Right lobe of liver (tissue), 6 donors: ENCODE results near the gene FANCE. TPM values are rescaled to one million over a fixed set of nuclear protein-coding genes. Genes with fewer than 3 reads are reported as not detected.
A peak's percentile ranks its signal among the peaks of the same experiment; 100 is the strongest.

ENCODE experiments used
- ATAC-seq, 4 donors: fragments of 200-7000 bp; cut with Tn5 transposase; one replicate each; pipeline ENCODE4 v1.9.1; 2020; ENCODE audit warnings: mild to moderate bottlenecking in 4 of 4, moderate library complexity in 4 of 4
- DNase-seq, 3 donors: peaks; one replicate each; pipeline ENCODE4 v3.0.0-alpha.2; 2020
- H3K27ac ChIP-seq, 3 donors: fragments of 200-600 bp; one replicate each; pipeline ENCODE4 v1.8.0; 2022
- H3K27me3 ChIP-seq, 2 donors: fragments of 200-600 bp; one replicate each; pipeline ENCODE4 v1.8.0; 2022
- H3K36me3 ChIP-seq, 4 donors: fragments of 200-600 bp; sonication (generic) in 1 of 4; one replicate each; pipeline versions ENCODE4 v1.5.1 to v1.8.0; 2017 to 2022; ENCODE audit warnings: control low read depth in 1 of 4
- H3K4me1 ChIP-seq, 4 donors: fragments of 200-600 bp; sonication (generic) in 1 of 4; one replicate each; pipeline versions ENCODE4 v1.5.1 to v1.8.0; 2017 to 2022; ENCODE audit warnings: control low read depth in 1 of 4
- H3K4me3 ChIP-seq, 3 donors: fragments of 200-600 bp; one replicate each; pipeline ENCODE4 v1.8.0; 2022
- H3K9me3 ChIP-seq, 4 donors: fragments of 200-600 bp; sonication (generic) in 1 of 4; one replicate each; pipeline versions ENCODE4 v1.5.1 to v1.8.0; 2017 to 2022; ENCODE audit warnings: control low read depth in 1 of 4
- POLR2A ChIP-seq: fragments of 450-650 bp; IDR thresholded peaks from one replicate; pipeline ENCODE4 v1.6.1; 2017; ENCODE audit warnings: antibody characterized with exemption, mild to moderate bottlenecking
- WGBS: methylation state at CpG from one replicate; pipeline ENCODE4 v1.1.6; 2018; ENCODE audit warnings: low coverage, low lambda C conversion rate; ENCODE audit not compliant: insufficient coverage; ENCODE audit errors: missing lambda C conversion rate; 5-methylcytosine and 5-hydroxymethylcytosine counted together
- intact Hi-C, 2 donors: fragments of 100-400 bp; cut with DNase I; formaldehyde crosslinking; loops; one replicate each; pipeline versions ENCODE4 v1.11.2 to v1.14.1; 2022
- total RNA-seq, 6 experiments: library from RNA; depleted of rRNA in 2 of 6; stranded (reverse); fragments of >200 nt in 2 of 6; fragmentation: NEBNext Ultra II Directional in 3 of 6; extraction: Animal tissue kit (Norgen Biotek cat#: 25700) in 3 of 6; gene quantifications; one replicate each; pipeline versions ENCODE4 v1.1.0 to v1.2.4, GENCODE V29; 2016 to 2023
- TF ChIP-seq, protein P1 (sequence below), 4 donors: fragments of 200-600 bp in 3 of 4; fragments of 450-650 bp in 1 of 4; IDR thresholded peaks; one replicate each; pipeline versions ENCODE4 v1.5.1 to v1.8.0; 2016 to 2022; ENCODE audit warnings: antibody characterized with exemption in 4 of 4, mild to moderate bottlenecking in 2 of 4
- donor health status: DM: no; HTN: yes; CAD: no.
- donor health status: DM: no; HTN: no; CAD: no.
- donor health status: DM: no; HTN: no; CAD: no.
- donor health status: DM: no; HTN: yes; CAD: no.
- donor health status: DM: no; HTN: yes; CAD: no.

The FANCE gene
- total RNA-seq, 6 experiments from 2014 or later, result 0.44 to 1.7 (median 0.95) TPM

DNA sequence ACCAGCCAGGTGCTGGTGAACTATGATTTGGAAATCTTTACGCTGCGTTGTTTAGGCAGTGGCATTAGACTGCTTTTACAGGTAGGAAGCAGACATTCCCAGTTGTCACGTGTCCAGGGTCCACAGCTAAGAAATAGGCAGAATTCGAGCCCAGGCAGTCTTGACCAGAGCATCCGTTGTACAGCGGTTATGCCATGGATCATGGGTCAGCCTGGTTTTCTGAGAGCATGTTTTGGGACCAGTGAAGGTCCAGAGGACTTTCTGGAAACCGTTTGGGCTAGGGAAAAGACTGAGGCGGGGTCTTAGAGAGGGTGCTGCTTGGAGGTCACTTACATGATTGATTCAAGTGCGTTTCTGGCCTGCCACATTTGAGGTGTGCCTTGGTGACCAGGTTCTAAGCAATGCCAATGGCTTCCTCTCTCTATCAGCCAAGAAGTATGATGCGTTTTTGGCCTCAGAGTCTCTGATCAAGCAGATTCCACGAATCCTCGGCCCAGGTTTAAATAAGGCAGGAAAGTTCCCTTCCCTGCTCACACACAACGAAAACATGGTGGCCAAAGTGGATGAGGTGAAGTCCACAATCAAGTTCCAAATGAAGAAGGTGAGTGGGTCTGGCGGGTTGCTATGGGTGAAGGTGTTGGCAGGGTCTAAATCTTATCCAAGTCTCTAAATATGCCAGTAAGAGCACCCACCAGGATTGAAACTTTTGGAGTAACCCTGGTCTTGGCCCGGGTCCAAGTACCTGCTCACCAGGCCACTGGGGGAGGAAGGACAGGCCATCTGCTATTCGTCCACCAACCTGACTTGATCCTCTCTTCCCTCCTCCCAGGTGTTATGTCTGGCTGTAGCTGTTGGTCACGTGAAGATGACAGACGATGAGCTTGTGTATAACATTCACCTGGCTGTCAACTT lies 17.9 kb downstream of the FANCE start:
- DNase-seq (no peak), ATAC-seq (no peak)
- H3K27me3 ChIP-seq, result no peaks in the 10 kb centered on the region
- H3K4me3 ChIP-seq, result peak overlapping the region; percentile 70 to 88 (median 76)
- 51% methylated on average over 10 of the region's 18 CpGs for WGBS
- intact Hi-C loops, result no loop called here
- peaks cover 0 to 23% (median 7%) of the 10 kb centered on the region in 4 donors for H3K36me3 ChIP-seq
- H3K4me1 ChIP-seq, result peaks cover 0 to 30% (median 4%) of the 10 kb centered on the region in 4 donors
- no peaks in the 10 kb centered on the region for H3K9me3 ChIP-seq
- no peak overlapping the region for H3K27ac ChIP-seq
- no peak for TF ChIP-seq POLR2A
- TF ChIP-seq, protein P1, sequence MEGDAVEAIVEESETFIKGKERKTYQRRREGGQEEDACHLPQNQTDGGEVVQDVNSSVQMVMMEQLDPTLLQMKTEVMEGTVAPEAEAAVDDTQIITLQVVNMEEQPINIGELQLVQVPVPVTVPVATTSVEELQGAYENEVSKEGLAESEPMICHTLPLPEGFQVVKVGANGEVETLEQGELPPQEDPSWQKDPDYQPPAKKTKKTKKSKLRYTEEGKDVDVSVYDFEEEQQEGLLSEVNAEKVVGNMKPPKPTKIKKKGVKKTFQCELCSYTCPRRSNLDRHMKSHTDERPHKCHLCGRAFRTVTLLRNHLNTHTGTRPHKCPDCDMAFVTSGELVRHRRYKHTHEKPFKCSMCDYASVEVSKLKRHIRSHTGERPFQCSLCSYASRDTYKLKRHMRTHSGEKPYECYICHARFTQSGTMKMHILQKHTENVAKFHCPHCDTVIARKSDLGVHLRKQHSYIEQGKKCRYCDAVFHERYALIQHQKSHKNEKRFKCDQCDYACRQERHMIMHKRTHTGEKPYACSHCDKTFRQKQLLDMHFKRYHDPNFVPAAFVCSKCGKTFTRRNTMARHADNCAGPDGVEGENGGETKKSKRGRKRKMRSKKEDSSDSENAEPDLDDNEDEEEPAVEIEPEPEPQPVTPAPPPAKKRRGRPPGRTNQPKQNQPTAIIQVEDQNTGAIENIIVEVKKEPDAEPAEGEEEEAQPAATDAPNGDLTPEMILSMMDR (IDR thresholded peaks at IDR 0.05), result no peak

- intact Hi-C loops, result no loop called here
- ATAC-seq, result no peak
- no peak for DNase-seq
- no peak for TF ChIP-seq POLR2A
- TF ChIP-seq, protein P1 (IDR thresholded peaks at IDR 0.05), result no peak
- Histone ChIP-seq H3K27me3 (no peaks in the 10 kb centered on the region), H3K9me3 (no peaks in the 10 kb centered on the region), H3K4me1 (peaks cover 0 to 30% (median 4%) of the 10 kb centered on the region in 4 donors), H3K4me3 (no peak overlapping the region), H3K36me3 (peaks cover 0 to 23% (median 7%) of the 10 kb centered on the region in 4 donors), H3K27ac (no peak overlapping the region)
- WGBS, result 81% methylated on average over 1 of the region's 3 CpGs
Measured at GRCh38 chr6:35470663-35471120, 18.6 kb downstream of the FANCE start.

DNA sequence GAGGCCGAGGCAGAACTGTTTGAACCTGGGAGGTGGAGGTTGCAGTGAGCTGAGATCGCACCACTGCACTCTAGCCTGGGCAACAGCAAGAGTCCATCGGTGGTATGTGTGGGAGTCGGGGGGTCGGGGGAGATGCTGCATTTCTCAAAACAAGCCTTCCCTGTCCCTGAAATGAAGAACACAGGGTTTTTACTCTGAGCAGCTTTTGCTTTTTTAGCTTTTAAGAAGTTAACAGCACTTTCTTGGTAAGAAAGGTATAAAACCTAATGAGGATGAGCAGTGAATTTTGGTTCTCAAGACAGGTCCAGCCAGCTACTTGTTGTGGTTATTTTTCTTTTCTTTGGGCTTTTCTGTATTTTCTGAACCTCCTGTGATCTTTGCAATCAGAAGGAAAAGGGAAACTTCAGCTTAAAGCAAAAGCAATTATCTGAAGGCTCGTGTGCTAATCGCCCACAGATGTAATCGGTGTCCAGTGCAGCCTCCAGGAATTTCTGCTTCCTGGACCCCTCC lies 19.8 kb downstream of the FANCE start:
- ATAC-seq, result no peak
- Histone ChIP-seq H3K4me3 (no peak overlapping the region), H3K27me3 (no peaks in the 10 kb centered on the region), H3K9me3 (no peaks in the 10 kb centered on the region), H3K36me3 (peaks cover 0 to 23% (median 7%) of the 10 kb centered on the region in 4 donors), H3K27ac (peak overlapping the region in 2 of 3 donors; percentile 33 to 48), H3K4me1 (peaks cover 0 to 30% (median 4%) of the 10 kb centered on the region in 4 donors)
- intact Hi-C loops, result no loop called here
- 55% methylated on average over 4 of the region's 8 CpGs for WGBS
- TF ChIP-seq, protein P1 (IDR thresholded peaks at IDR 0.05), result no peak
- no peak for TF ChIP-seq POLR2A
- DNase-seq, result no peak

GRCh38 chr6:35473075-35473849 lies 21.1 kb downstream of the FANCE start:
- ATAC-seq (no peak), DNase-seq (no peak)
- WGBS, result 66% methylated on average over 4 of the region's 9 CpGs
- H3K27me3 ChIP-seq, result no peaks in the 10 kb centered on the region
- H3K27ac ChIP-seq, result peak overlapping the region in 1 of 3 donors; percentile 48
- intact Hi-C loops, result no loop called here
- TF ChIP-seq, protein P1 (IDR thresholded peaks at IDR 0.05), result no peak
- TF ChIP-seq POLR2A, result no peak
- no peak overlapping the region for H3K4me3 ChIP-seq
- H3K9me3 ChIP-seq, result no peaks in the 10 kb centered on the region
- H3K36me3 ChIP-seq, result peaks cover 0 to 23% (median 7%) of the 10 kb centered on the region in 4 donors
- peaks cover 0 to 27% (median 4%) of the 10 kb centered on the region in 4 donors for H3K4me1 ChIP-seq
